Astrocyte of the spinal cord (primary cell): ENCODE measurements around the gene RAPGEFL1.

ENCODE experiments used
- DNase-seq: peaks from one replicate; pipeline ENCODE4 v3.0.0; 2011; ENCODE audit warnings: low read depth, low spot score
- H3K4me3 ChIP-seq: 2 replicates; pipeline ENCODE4 v1.5.1; 2011; ENCODE audit warnings: low read depth, mild to moderate bottlenecking, low read length, moderate library complexity
- in situ Hi-C: cut with HindIII; loops from 2 replicates; pipeline ENCODE4 v1.10.0; 2017; ENCODE audit warnings: low sequenced_read_pairs
- TF ChIP-seq, protein P1 (sequence below): IDR thresholded peaks from 2 replicates; pipeline ENCODE4 v1.5.1; 2012; ENCODE audit warnings: low read depth, mild to moderate bottlenecking, low read length, inconsistent platforms

RAPGEFL1 gene

DNA sequence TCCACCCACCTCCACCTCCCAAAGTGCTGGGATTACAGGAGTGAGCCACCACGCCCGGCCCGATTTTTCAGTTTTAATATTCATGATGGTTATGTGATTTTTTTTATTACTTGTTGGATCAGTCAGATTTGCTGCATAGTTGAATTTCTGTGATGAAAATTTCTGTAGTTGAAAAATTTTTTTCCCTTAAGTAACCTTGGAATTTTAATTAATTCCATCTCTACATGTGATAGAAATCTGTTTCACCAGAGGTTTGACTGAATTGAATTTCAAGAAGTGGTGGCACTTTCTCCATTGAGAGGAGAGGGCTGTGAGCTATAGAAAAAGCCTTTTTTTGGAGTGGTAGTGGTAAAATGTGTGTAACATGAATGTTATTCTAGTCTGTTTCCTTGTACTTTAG lies 66.5 kb downstream of the RAPGEFL1 start:
- no peak overlapping the region for H3K4me3 ChIP-seq
- DNase-seq = no peak
- TF ChIP-seq, protein P1, sequence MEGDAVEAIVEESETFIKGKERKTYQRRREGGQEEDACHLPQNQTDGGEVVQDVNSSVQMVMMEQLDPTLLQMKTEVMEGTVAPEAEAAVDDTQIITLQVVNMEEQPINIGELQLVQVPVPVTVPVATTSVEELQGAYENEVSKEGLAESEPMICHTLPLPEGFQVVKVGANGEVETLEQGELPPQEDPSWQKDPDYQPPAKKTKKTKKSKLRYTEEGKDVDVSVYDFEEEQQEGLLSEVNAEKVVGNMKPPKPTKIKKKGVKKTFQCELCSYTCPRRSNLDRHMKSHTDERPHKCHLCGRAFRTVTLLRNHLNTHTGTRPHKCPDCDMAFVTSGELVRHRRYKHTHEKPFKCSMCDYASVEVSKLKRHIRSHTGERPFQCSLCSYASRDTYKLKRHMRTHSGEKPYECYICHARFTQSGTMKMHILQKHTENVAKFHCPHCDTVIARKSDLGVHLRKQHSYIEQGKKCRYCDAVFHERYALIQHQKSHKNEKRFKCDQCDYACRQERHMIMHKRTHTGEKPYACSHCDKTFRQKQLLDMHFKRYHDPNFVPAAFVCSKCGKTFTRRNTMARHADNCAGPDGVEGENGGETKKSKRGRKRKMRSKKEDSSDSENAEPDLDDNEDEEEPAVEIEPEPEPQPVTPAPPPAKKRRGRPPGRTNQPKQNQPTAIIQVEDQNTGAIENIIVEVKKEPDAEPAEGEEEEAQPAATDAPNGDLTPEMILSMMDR = no peak
- in situ Hi-C loops = no loop called here

- TF ChIP-seq, protein P1 = no peak
- H3K4me3 ChIP-seq = no peak overlapping the region
- in situ Hi-C loops = no loop called here
- DNase-seq = no peak
Observed at GRCh38 chr17:40244255-40244654, 67.0 kb downstream of the RAPGEFL1 start.
